Hepatocyte (in vitro differentiated cells): ENCODE data around the gene RAET1E. TPM values are rescaled to one million over a fixed set of nuclear protein-coding genes. Genes with fewer than 3 reads are reported as not detected.
A peak's percentile ranks its signal among the peaks of the same experiment; 100 is the strongest.
"Not testable (repeated sequence)": the region's sequence is repeated elsewhere in the genome, so short reads cannot be mapped to it uniquely, and the experiment has no call there.

Source experiments
- DNase-seq: peaks from one replicate; pipeline ENCODE4 v3.0.0-alpha.2; 2016; ENCODE audit warnings: low spot score
- H2AFZ ChIP-seq: fragments of 200-600 bp; sonication (generic); 2 replicates; pipeline ENCODE4 v1.6.0; 2016; ENCODE audit warnings: antibody characterized with exemption, mild to moderate bottlenecking
- H3K27ac ChIP-seq: fragments of 200-600 bp; sonication (generic); 2 replicates; pipeline ENCODE4 v1.5.1; 2016; ENCODE audit warnings: mild to moderate bottlenecking
- H3K27me3 ChIP-seq: fragments of 200-600 bp; sonication (generic); 2 replicates; pipeline ENCODE4 v1.6.1; 2016
- H3K36me3 ChIP-seq: fragments of 200-600 bp; sonication (generic); replicated peaks from 2 replicates; pipeline ENCODE4 v1.5.1; 2016; ENCODE audit warnings: low read depth; ENCODE audit not compliant: insufficient read depth
- H3K4me1 ChIP-seq: fragments of 200-600 bp; sonication (generic); 2 replicates; pipeline ENCODE4 v1.5.1; 2016; ENCODE audit warnings: mild to moderate bottlenecking, moderate library complexity; ENCODE audit not compliant: insufficient read depth
- H3K4me2 ChIP-seq: fragments of 200-600 bp; sonication (generic); 2 replicates; pipeline ENCODE4 v1.6.0; 2016
- H3K4me3 ChIP-seq: fragments of 200-600 bp; sonication (generic); 2 replicates; pipeline ENCODE4 v1.5.1; 2016; ENCODE audit warnings: mild to moderate bottlenecking
- H3K79me2 ChIP-seq: fragments of 200-600 bp; sonication (generic); 2 replicates; pipeline ENCODE4 v1.6.0; 2017; ENCODE audit warnings: mild to moderate bottlenecking
- H3K9me2 ChIP-seq: fragments of 200-600 bp; sonication (generic); replicated peaks from 2 replicates; pipeline ENCODE4 v1.6.0; 2017; ENCODE audit warnings: mild to moderate bottlenecking; ENCODE audit not compliant: insufficient read depth
- H3K9me3 ChIP-seq: fragments of 200-600 bp; sonication (generic); 2 replicates; pipeline ENCODE4 v1.5.1; 2016; ENCODE audit warnings: low read depth, mild to moderate bottlenecking
- H4K20me1 ChIP-seq: fragments of 200-600 bp; sonication (generic); 2 replicates; pipeline ENCODE4 v1.6.0; 2016; ENCODE audit warnings: mild to moderate bottlenecking; ENCODE audit not compliant: insufficient read depth, poor library complexity, severe bottlenecking
- EZH2 ChIP-seq: fragments of 200-600 bp; sonication (generic); IDR thresholded peaks from 2 replicates; pipeline ENCODE4 v1.6.1; 2016; ENCODE audit warnings: antibody characterized with exemption, mild to moderate bottlenecking, borderline replicate concordance
- EZH2phosphoT487 ChIP-seq: fragments of 200-600 bp; sonication (generic); IDR thresholded peaks from one replicate; pipeline ENCODE4 v1.6.1; 2018; ENCODE audit warnings: antibody characterized with exemption, mild to moderate bottlenecking, low read depth, moderate library complexity; ENCODE audit not compliant: unreplicated experiment, severe bottlenecking
- WGBS: methylation state at CpG from one replicate; pipeline ENCODE4 v1.1.6; 2016; ENCODE audit warnings: low lambda C conversion rate; ENCODE audit errors: missing lambda C conversion rate; 5-methylcytosine and 5-hydroxymethylcytosine counted together
- polyA plus RNA-seq: library from polyadenylated mRNA; unstranded; fragments of >200 nt; fragmentation: Nextera tagmentation; extraction: Ambion mirVana; gene quantifications from 2 replicates; pipeline ENCODE4 v1.2.1, GENCODE V29; 2016
- total RNA-seq: library from RNA; depleted of rRNA; stranded (reverse); fragments of >200 nt; gene quantifications from 2 replicates; pipeline ENCODE4 v1.2.3, GENCODE V29; 2014
- TF ChIP-seq, protein P1 (sequence below): fragments of 200-600 bp; sonication (generic); IDR thresholded peaks from 2 replicates; pipeline ENCODE4 v1.5.1; 2016; ENCODE audit warnings: antibody characterized with exemption, mild to moderate bottlenecking; ENCODE audit not compliant: poor library complexity

Gene RAET1E
- total and polyA plus RNA-seq, 2 experiments from 2014 or later: not detected

DNA sequence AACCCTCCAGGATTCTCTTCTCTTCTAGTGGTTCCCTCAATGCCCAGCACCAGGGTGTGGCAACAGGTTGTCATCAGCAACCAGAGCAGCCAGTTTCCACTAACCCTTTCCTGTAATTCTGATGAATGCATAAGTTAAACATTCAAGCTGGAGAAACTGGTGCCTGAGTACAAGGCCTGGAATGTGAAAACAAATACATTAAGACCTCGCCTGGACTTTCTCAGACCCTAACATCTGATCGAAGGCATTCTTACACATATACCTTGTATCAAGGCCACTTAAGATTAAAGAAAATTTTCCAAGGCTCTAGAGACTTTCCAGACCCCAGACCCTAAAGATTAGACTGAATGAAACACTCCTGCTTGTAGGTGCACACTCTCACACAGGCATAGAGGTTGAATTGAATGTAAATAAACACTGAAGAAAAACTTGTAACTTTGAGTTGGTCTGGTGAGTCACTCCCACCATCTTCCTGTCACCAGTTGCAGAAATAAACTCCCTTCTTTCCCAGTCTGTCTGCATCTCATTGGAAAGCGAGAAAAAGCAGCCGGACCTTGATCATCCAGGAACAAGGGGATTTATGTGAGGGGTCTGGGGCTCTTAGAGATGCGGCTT, 42.8 kb downstream of the RAET1E start:
- TF ChIP-seq EZH2phosphoT487: no peak
- TF ChIP-seq, protein P1, sequence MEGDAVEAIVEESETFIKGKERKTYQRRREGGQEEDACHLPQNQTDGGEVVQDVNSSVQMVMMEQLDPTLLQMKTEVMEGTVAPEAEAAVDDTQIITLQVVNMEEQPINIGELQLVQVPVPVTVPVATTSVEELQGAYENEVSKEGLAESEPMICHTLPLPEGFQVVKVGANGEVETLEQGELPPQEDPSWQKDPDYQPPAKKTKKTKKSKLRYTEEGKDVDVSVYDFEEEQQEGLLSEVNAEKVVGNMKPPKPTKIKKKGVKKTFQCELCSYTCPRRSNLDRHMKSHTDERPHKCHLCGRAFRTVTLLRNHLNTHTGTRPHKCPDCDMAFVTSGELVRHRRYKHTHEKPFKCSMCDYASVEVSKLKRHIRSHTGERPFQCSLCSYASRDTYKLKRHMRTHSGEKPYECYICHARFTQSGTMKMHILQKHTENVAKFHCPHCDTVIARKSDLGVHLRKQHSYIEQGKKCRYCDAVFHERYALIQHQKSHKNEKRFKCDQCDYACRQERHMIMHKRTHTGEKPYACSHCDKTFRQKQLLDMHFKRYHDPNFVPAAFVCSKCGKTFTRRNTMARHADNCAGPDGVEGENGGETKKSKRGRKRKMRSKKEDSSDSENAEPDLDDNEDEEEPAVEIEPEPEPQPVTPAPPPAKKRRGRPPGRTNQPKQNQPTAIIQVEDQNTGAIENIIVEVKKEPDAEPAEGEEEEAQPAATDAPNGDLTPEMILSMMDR: no peak
- no peak for TF ChIP-seq EZH2

DNA sequence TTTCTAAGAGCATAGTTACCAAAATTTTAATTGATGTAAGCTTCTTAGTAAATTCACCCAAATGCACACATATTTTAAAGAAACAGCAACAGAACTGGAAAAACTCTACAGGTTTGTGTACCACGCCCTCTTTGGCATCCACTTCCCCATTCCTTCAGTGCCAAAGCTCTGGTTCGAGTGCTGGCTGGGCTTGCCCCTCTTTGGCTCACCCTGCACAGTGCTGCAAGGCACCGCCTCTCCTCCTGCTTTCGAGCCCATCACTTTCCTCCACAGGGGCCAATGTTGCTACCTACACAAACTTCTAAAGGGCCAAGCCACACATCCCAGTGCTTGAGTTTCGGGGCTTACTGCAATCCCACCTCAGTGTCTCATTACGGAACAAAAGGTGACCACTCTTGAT, 43.4 kb downstream of the RAET1E start:
- H4K20me1 ChIP-seq: no peaks in the 10 kb centered on the region
- peaks cover 21% of the 10 kb centered on the region for H3K4me1 ChIP-seq
- H3K36me3 ChIP-seq: no peaks in the 10 kb centered on the region
- no peak overlapping the region for H3K4me3 ChIP-seq
- H2AFZ ChIP-seq: no peak overlapping the region
- H3K4me2 ChIP-seq: peak overlapping the region; percentile 58
- no peak for DNase-seq
- TF ChIP-seq EZH2phosphoT487 (no peak), EZH2 (no peak)
- TF ChIP-seq, protein P1: no peak
- H3K27ac ChIP-seq: peak overlapping the region; percentile 79
- H3K79me2 ChIP-seq: peaks cover 38% of the 10 kb centered on the region
- H3K27me3 ChIP-seq: no peaks in the 10 kb centered on the region
- no peaks in the 10 kb centered on the region for H3K9me2 ChIP-seq
- WGBS: 73% methylated on average over 6 of the region's 6 CpGs
- H3K9me3 ChIP-seq: no peaks in the 10 kb centered on the region

More for the DNA sequence above, 42.8 kb downstream of the RAET1E start:
- no peaks in the 10 kb centered on the region for H3K36me3 ChIP-seq
- no peaks in the 10 kb centered on the region for H3K9me2 ChIP-seq
- H3K4me2 ChIP-seq: peak overlapping the region; percentile 58
- H3K79me2 ChIP-seq: peaks cover 43% of the 10 kb centered on the region
- peak overlapping the region; percentile 79 for H3K27ac ChIP-seq
- H4K20me1 ChIP-seq: no peaks in the 10 kb centered on the region
- H2AFZ ChIP-seq: no peak overlapping the region
- 33% methylated on average over 5 of the region's 5 CpGs for WGBS
- H3K4me1 ChIP-seq: peaks cover 28% of the 10 kb centered on the region
- H3K9me3 ChIP-seq: no peaks in the 10 kb centered on the region
- DNase-seq: peak; percentile 70
- H3K27me3 ChIP-seq: no peaks in the 10 kb centered on the region
- no peak overlapping the region for H3K4me3 ChIP-seq

GRCh38 chr6:149854017-149854416, 43.9 kb downstream of the RAET1E start:
- Histone ChIP-seq H3K79me2 (peaks cover 38% of the 10 kb centered on the region), H3K4me1 (peaks cover 21% of the 10 kb centered on the region), H3K27ac (peak overlapping the region; percentile 79)
- not testable (repeated sequence) for H3K4me3 ChIP-seq, DNase-seq, H3K27me3 ChIP-seq, H3K9me3 ChIP-seq, H3K9me2 ChIP-seq, H2AFZ ChIP-seq, H4K20me1 ChIP-seq, H3K4me2 ChIP-seq, H3K36me3 ChIP-seq
- WGBS: 96% methylated on average over 4 of the region's 4 CpGs

DNA sequence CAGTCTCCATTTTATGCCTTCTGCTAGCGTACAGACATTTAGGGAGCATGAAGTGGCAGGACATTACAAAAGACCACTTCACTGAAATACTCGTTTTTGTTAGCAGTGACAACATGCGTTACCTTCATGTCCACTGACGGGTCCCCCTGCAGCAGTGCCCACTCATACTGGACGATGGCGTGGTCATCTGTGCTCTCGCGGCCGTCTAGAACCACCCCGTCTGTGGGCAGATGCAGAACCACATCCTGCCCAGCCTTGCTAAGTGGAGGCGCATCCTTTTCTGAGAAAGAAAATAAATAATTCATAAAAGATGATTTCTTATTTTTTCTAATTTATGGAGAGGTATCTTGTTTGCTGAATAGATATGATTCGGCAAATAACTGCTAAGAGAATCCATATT, 45.0 kb downstream of the RAET1E start:
- Histone ChIP-seq H3K79me2 (peaks cover 28% of the 10 kb centered on the region), H3K9me3 (no peaks in the 10 kb centered on the region), H3K4me1 (peaks cover 21% of the 10 kb centered on the region), H3K4me2 (no peak overlapping the region), H3K27me3 (no peaks in the 10 kb centered on the region), H2AFZ (no peak overlapping the region), H3K27ac (no peak overlapping the region), H3K36me3 (no peaks in the 10 kb centered on the region), H3K4me3 (no peak overlapping the region), H3K9me2 (no peaks in the 10 kb centered on the region), H4K20me1 (no peaks in the 10 kb centered on the region)
- DNase-seq: no peak
- WGBS: 96% methylated on average over 12 of the region's 12 CpGs
- TF ChIP-seq EZH2phosphoT487: no peak
- TF ChIP-seq EZH2: no peak
- TF ChIP-seq, protein P1: no peak
